Ovary (tissue), 9 donors: ENCODE measurements around the gene ENO3. TPM values are rescaled to one million over a fixed set of nuclear protein-coding genes. Genes with fewer than 3 reads are reported as not detected.

ENCODE experiments used
- DNase-seq, 5 donors: peaks; one replicate each; pipeline ENCODE4 v3.0.0-alpha.2; 2019 to 2020
- H3K27ac ChIP-seq, 2 donors: fragments of 200-600 bp; one replicate each; pipeline versions ENCODE4 v1.5.1 to v1.8.0; 2019 to 2022
- H3K27me3 ChIP-seq: fragments of 200-600 bp; one replicate; pipeline ENCODE4 v1.8.0; 2022
- H3K36me3 ChIP-seq: fragments of 200-600 bp; sonication (generic); one replicate; pipeline ENCODE4 v1.5.1; 2019
- H3K4me1 ChIP-seq: one replicate; pipeline ENCODE4 v1.8.1; 2013; ENCODE audit warnings: mild to moderate bottlenecking, moderate library complexity; ENCODE audit not compliant: insufficient read depth
- H3K4me3 ChIP-seq: fragments of 200-600 bp; sonication (generic); one replicate; pipeline ENCODE4 v1.5.1; 2017
- H3K9me3 ChIP-seq, 2 donors: fragments of 200-600 bp in 1 of 2; sonication (generic) in 1 of 2; one replicate each; pipeline versions ENCODE4 v1.5.1 to v1.8.1; 2013 to 2019; ENCODE audit warnings: mild to moderate bottlenecking in 1 of 2, moderate library complexity in 1 of 2
- CTCF ChIP-seq, 3 donors: fragments of 450-650 bp in 2 of 3; fragments of 200-600 bp in 1 of 3; IDR thresholded peaks; one replicate each; pipeline versions ENCODE4 v1.5.1 to v1.8.0; 2016 to 2022; ENCODE audit warnings: antibody characterized with exemption in 3 of 3, mild to moderate bottlenecking in 1 of 3
- EP300 ChIP-seq: sonication (generic); formaldehyde crosslinking; IDR thresholded peaks from one replicate; pipeline ENCODE4 v1.6.1; 2017; ENCODE audit warnings: antibody characterized with exemption
- POLR2A ChIP-seq: fragments of 450-650 bp; IDR thresholded peaks from one replicate; pipeline ENCODE4 v1.6.1; 2017; ENCODE audit warnings: antibody characterized with exemption, mild to moderate bottlenecking, moderate library complexity
- WGBS, 3 donors: extraction: QIAGEN DNeasy Blood & Tissue Kit in 1 of 3; methylation state at CpG; one replicate each; pipeline versions ENCODE4 v1.1.5 to v1.1.7; 2013 to 2017; 5-methylcytosine and 5-hydroxymethylcytosine counted together
- intact Hi-C, 4 donors: fragments of 100-400 bp; cut with DNase I; formaldehyde crosslinking; loops; one replicate each; pipeline versions ENCODE4 v1.11.0 to v1.15.1; 2022 to 2023
- polyA plus RNA-seq, 2 donors: library from polyadenylated mRNA; stranded (reverse); fragments of 200-250 nt in 1 of 2; fragments of 350-450 nt in 1 of 2; fragmentation: Illumina TruSeq in 1 of 2; extraction: RNeasy Lipid Tissue Mini Kit (QIAGEN cat#74804) in 1 of 2; gene quantifications; one replicate each; pipeline ENCODE4 v1.2.3, GENCODE V29; 2013 to 2014
- total RNA-seq, 7 donors: library from RNA; depleted of rRNA in 2 of 7; stranded (reverse); fragments of >200 nt in 2 of 7; fragmentation: NEBNext Ultra II Directional in 3 of 7; extraction: Animal tissue kit (Norgen Biotek cat#: 25700) in 3 of 7; gene quantifications; one replicate each; pipeline versions ENCODE4 v1.1.0 to v1.2.4, GENCODE V29; 2016 to 2023
- donor health status: DM: no; HTN: no; CAD: no; lungs with moderate emphysema.
- donor health status: DM: no; HTN: no; CAD: no.
- donor health status: Bipolar disorder and iron deficiency.
- donor health status: DM: yes; HTN: yes; CAD: no.
- donor health status: DM: no; HTN: no; CAD: no.
- donor health status: DM: yes; HTN: yes; CAD: no.

The ENO3 gene
- total and polyA plus RNA-seq, 9 donors = 1.8 to 6.1 (median 4.1) TPM

DNA sequence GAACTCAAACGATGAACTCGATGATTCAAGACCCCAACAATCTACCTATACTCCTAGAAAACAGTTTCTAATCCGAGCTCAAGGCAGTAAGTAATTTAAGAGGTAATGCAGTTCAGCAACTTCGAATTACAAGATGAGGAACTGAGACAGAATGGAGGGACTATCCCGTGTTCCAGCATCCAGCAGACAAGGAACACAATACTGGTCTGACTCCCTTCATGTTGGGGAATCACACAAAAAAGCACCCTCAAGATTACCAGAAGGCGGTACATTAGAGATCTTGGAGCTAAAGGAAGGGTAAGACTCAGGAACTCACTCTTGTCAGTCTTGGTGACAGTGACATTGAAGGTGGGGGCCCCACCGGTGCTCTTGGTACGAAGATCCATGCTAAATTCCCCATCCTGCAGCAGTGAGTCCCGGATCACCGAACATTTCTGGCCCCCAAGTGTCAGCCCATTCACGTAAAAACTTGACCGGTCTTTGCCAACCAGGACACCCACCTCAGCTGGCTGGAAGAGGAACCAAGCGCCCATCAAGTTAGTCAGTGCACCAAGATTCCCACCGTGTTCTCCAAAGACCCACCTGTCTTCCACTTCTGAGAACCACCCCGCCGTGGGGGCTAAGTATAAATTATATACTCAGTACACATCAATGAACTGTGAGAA is 4.5 kb upstream of the ENO3 start:
- Histone ChIP-seq H3K4me3 (peak overlapping the region; percentile 100), H3K27ac (peak overlapping the region in 1 of 2 donors; percentile 88), H3K9me3 (no peaks in the 10 kb centered on the region), H3K36me3 (no peaks in the 10 kb centered on the region), H3K4me1 (peaks cover 2% of the 10 kb centered on the region), H3K27me3 (no peaks in the 10 kb centered on the region)
- 25 to 36% (median 31%) methylated on average over 16 of the region's 16 CpGs for WGBS, 3 donors
- TF ChIP-seq POLR2A (no peak), CTCF (IDR thresholded peaks at IDR 0.05) (no peak), EP300 (no peak)
- no peak for DNase-seq
- intact Hi-C loops = no loop called here

GRCh38 chr17:4947010-4947410 is 3.9 kb upstream of the ENO3 start:
- Histone ChIP-seq H3K27ac (peak overlapping the region in 1 of 2 donors; percentile 88), H3K4me3 (peak overlapping the region; percentile 100), H3K36me3 (no peaks in the 10 kb centered on the region), H3K27me3 (no peaks in the 10 kb centered on the region), H3K9me3 (no peaks in the 10 kb centered on the region), H3K4me1 (peaks cover 2% of the 10 kb centered on the region)
- WGBS, 3 donors = 0 to 1% (median 1%) methylated on average over 7 of the region's 7 CpGs
- no peak for DNase-seq
- no peak for TF ChIP-seq EP300
- TF ChIP-seq POLR2A = no peak
- no peak for TF ChIP-seq CTCF (IDR thresholded peaks at IDR 0.05)
- intact Hi-C loops = no loop called here

- peak overlapping the region; percentile 78 to 88 for H3K27ac ChIP-seq
- no peaks in the 10 kb centered on the region for H3K9me3 ChIP-seq
- TF ChIP-seq EP300 (no peak), POLR2A (no peak), CTCF (IDR thresholded peaks at IDR 0.05) (no peak)
- H3K36me3 ChIP-seq = no peaks in the 10 kb centered on the region
- no peaks in the 10 kb centered on the region for H3K27me3 ChIP-seq
- intact Hi-C loops = no loop called here
- peak overlapping the region; percentile 100 for H3K4me3 ChIP-seq
- peaks cover 2% of the 10 kb centered on the region for H3K4me1 ChIP-seq
- WGBS, 3 donors = 0 to 1% (median 0%) methylated on average over 55 to 56 of the region's 56 CpGs
- peak; percentile 59 to 78 (median 69) for DNase-seq
Measured at GRCh38 chr17:4947411-4948165, 3.3 kb upstream of the ENO3 start.

DNA sequence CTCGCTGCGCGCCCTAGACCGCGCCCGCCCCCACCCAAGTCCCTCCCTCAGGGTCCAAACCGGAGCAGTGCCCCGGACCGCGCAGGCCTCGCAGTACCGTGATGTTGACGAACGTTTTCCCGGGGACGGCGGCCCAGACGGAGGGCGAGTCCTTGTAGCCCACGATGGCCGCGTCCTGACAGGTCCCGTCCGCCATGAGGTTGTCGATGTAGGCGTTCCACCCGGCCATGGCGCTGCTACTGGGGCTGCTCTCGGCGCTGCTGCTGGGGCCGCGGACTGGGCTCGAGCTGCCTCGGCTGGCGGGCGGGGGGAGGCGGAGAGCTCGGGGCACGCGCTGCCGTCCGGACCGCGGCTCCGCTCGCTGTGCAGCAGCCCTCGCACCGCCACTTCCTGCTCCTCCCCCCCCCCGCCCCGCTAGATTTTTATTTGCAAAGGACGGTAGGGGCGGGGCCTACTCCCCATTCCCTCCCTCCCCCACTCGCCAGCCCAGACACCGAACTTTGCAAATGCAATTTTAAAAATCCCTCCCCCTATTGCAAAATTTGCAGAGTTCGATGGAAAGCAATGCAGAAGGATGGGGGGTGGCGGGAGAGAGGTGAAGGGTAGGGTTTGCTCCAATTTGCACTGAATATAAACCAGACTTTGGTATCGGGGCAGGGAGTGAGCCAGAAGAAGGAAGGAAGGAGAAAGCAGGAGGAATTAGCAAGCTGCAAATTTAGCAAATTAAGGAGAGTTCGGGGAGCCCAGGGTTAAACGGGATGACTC is 2.6 kb upstream of the ENO3 start, which contains the start of gene PFN1:
Gene PFN1, minus strand, starts transcription at position 365 of the 765 bp plus-strand sequence. Its CDS starts 136 bp downstream, at position 229.
- Histone ChIP-seq H3K4me1 (peaks cover 2% of the 10 kb centered on the region), H3K36me3 (no peaks in the 10 kb centered on the region), H3K4me3 (peak within 1 kb of the TSS; percentile 100), H3K27ac (peak within 1 kb of the TSS; percentile 82 to 96), H3K9me3 (no peaks in the 10 kb centered on the region), H3K27me3 (no peaks in the 10 kb centered on the region)
- intact Hi-C loops = no loop called here
- TF ChIP-seq CTCF (IDR thresholded peaks at IDR 0.05) = peak in 1 of 3 donors; percentile 9
- TF ChIP-seq POLR2A = peak; percentile 61
- TF ChIP-seq EP300 = no peak
- DNase-seq = peak; percentile 87 to 94 (median 89)
- WGBS, 3 donors = 0 to 1% (median 0%) methylated on average over 31 to 59 of the region's 59 CpGs
